Activated CD8-positive, alpha-beta T cell treated with anti-CD3 and anti-CD28 coated beads, Interleukin-2, amount 10 ng/mL, durations not matched to agents 7 days and 5 days (primary cell): ENCODE data around the gene JAKMIP3. TPM values are rescaled to one million over a fixed set of nuclear protein-coding genes. Genes with fewer than 3 reads are reported as not detected.
A peak's percentile ranks its signal among the peaks of the same experiment; 100 is the strongest.

Experiments
- ATAC-seq: fragments of 150-1000 bp; cut with Tn5 transposase; one replicate; pipeline ENCODE4 v1.10.0; 2021; ENCODE audit warnings: moderate library complexity
- CTCF ChIA-PET: fragments of 350-600 bp; sonication (Branson Sonifier 250); formaldehyde crosslinking; loops from one replicate; lab custom pipeline; 2021; ENCODE audit warnings: antibody characterized with exemption; lab: Charles Lee
- POLR2A ChIA-PET: fragments of 350-600 bp; sonication (Branson Sonifier 250); formaldehyde crosslinking; loops from one replicate; lab custom pipeline; 2021; ENCODE audit warnings: antibody characterized with exemption; lab: Charles Lee
- DNase-seq: peaks from one replicate; pipeline ENCODE4 v3.0.0-alpha.2; 2020
- H3K27ac Mint-ChIP-seq: one replicate; pipeline ENCODE4 v1.8.0; 2021; ENCODE audit warnings: mild to moderate bottlenecking, mixed read lengths
- H3K27me3 Mint-ChIP-seq: one replicate; pipeline ENCODE4 v1.8.0; 2021; ENCODE audit warnings: low read depth, mixed read lengths
- H3K36me3 Mint-ChIP-seq: one replicate; pipeline ENCODE4 v1.8.0; 2021; ENCODE audit warnings: low read depth, mixed read lengths
- H3K4me1 Mint-ChIP-seq: one replicate; pipeline ENCODE4 v1.8.0; 2021; ENCODE audit warnings: low read depth, mixed read lengths
- H3K4me3 Mint-ChIP-seq: one replicate; pipeline ENCODE4 v1.8.0; 2021; ENCODE audit warnings: mild to moderate bottlenecking, mixed read lengths
- H3K9me3 Mint-ChIP-seq: one replicate; pipeline ENCODE4 v1.8.0; 2022; ENCODE audit warnings: mixed read lengths; ENCODE audit not compliant: insufficient read depth
- total RNA-seq, 2 experiments: library from RNA; stranded (reverse); gene quantifications; one replicate each; pipeline ENCODE4 v1.2.3, GENCODE V29; 2021

The JAKMIP3 gene
- total RNA-seq, 2 experiments from 2014 or later, result 0.08 TPM

DNA sequence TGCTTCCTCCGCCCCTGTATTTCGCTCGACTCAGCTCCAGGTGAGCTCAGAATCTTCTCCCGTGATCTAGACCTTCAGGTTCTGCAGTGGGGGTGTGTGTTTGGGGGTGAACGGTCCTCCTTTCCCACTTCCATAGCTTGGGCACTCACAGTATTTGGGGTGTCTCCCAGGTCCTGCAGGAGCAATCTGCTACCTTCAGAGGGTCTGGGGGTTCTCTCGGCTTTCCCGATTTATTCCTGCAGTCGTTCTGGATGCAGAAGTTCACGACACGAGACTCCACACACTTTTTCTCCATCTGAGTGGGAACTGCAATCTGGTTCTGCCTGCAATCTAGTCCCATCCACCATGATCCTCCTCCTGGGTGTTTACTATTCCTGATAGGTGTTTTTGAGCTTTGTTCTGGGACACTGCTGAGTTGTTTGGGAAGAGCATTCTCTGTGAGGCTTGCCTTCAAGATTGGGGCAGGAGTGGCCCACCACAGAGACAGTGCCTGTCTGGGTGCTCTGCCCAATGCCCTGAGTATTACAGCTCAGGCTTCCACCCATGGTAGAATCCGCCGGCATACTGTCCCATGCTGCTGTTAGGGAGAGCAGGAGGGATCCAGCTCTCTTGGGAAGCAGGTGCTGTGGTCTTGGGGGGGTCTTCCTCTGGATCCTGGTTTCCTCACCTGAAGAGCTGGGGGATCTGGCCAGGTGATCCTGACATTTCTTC lies 29.8 kb downstream of the JAKMIP3 start:
- no peak overlapping the region for H3K27ac Mint-ChIP-seq
- peaks cover 24% of the 10 kb centered on the region for H3K4me1 Mint-ChIP-seq
- no peak overlapping the region for H3K4me3 Mint-ChIP-seq
- DNase-seq (no peak), ATAC-seq (no peak)
- H3K27me3 Mint-ChIP-seq, result peaks cover 14% of the 10 kb centered on the region
- no peaks in the 10 kb centered on the region for H3K36me3 Mint-ChIP-seq
- POLR2A ChIA-PET, result no interaction called here
- no peaks in the 10 kb centered on the region for H3K9me3 Mint-ChIP-seq
- CTCF ChIA-PET, result interaction anchor here (1.3 kb wide), 2 partner anchors 9 to 47 kb away, joined by 3 to 5 read pairs; no protein-coding TSS in a partner anchor

DNA sequence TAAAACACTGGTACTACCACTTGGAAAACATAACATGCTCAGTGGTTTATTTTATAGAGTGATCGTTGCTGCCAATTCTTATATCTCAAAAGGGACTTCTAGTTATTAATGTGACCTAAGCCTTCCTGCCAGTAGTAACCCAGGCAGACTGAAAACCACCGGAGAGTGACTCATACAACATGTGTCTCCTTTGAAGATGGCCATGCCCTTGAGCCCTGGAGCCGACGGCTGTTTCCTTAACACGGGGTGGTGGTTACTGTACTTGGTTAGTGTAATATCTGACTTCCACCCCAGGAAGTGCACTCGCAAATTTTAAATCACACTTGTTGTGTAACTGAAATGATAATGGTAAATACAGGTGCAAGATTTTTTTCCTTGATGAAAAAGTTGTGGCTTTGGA lies 30.5 kb downstream of the JAKMIP3 start:
- ATAC-seq (peak; percentile 82), DNase-seq (peak; percentile 65)
- Mint-ChIP-seq H3K4me3 (no peak overlapping the region), H3K9me3 (no peaks in the 10 kb centered on the region), H3K27me3 (peaks cover 7% of the 10 kb centered on the region), H3K4me1 (peaks cover 24% of the 10 kb centered on the region), H3K36me3 (no peaks in the 10 kb centered on the region), H3K27ac (no peak overlapping the region)
- CTCF ChIA-PET, result interaction anchor here (1.3 kb wide), 1 partner anchor 46 kb away, joined by 3 read pairs; no protein-coding TSS in a partner anchor
- POLR2A ChIA-PET, result no interaction called here

DNA sequence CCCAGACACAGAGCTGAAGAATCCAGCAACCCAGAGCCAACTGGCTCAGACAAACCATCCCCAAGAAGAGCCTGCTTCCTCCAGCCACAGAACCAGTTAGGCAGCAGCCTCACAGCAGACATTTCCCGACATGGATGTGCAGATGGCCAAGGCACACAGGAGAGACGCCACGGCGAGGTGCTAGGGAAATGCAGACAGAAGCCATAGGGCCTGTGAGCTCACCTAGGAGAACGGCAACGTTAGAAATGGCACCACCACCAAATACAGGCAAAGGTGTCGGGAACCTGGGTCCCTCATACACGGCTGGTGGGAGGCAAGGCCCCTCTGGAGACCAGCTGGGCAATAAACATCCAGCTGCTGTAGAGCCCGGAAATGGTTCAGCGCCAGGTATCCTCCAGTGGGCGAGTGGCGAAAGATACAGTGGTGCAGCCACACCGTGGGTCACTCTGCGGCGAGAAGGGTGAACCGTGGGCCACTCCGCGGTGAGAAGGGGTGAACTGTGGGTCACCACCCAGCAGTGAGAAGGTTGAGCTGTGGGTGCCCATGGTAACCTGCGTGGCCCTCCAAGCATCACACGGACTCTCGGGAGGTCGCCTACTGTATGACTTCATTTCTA lies 31.2 kb downstream of the JAKMIP3 start:
- H3K4me3 Mint-ChIP-seq, result no peak overlapping the region
- DNase-seq (no peak), ATAC-seq (no peak)
- no peaks in the 10 kb centered on the region for H3K36me3 Mint-ChIP-seq
- H3K27me3 Mint-ChIP-seq, result peaks cover 5% of the 10 kb centered on the region
- peaks cover 24% of the 10 kb centered on the region for H3K4me1 Mint-ChIP-seq
- CTCF ChIA-PET, result no interaction called here
- POLR2A ChIA-PET, result no interaction called here
- H3K27ac Mint-ChIP-seq, result no peak overlapping the region
- H3K9me3 Mint-ChIP-seq, result no peaks in the 10 kb centered on the region

DNA sequence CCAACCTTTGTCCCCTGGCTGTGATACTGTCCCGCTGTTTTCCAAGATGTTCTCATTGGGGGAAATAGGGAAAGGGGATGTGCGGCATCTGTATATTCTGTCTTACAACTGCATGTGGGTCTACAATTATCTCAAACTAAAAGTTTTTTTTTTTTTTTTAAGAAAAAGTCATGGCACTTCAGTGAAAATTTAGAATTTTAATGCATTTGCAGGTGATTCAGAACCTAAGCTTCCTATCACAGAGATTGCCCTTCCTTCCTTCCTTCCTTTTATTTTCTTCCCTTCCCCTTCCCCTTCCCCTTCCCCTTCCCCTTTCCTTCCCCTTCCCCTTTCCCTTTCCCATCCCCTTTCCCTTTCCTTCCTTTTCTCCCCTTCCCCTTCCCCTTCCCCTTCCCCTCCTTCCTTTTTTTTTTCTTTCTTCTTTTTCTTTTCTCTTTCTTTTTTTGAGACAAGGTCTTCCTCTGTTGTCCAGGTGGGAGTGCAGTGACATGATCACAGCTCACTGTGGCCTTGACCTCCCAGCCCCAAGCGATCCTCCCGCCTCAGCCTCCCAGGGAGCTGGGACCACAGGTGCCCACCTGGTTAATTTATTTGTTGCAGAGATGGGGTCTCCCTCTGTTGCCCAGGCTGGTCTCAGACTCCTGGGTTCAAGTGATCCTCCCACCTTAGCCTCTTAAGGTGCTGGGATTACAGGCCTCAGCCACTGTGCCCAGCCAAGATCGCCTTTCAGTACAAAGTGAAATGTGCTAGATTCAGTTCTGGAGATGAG lies 32.0 kb downstream of the JAKMIP3 start:
- no peaks in the 10 kb centered on the region for H3K9me3 Mint-ChIP-seq
- CTCF ChIA-PET, result no interaction called here
- ATAC-seq (no peak), DNase-seq (no peak)
- no peaks in the 10 kb centered on the region for H3K27me3 Mint-ChIP-seq
- no peak overlapping the region for H3K27ac Mint-ChIP-seq
- H3K4me3 Mint-ChIP-seq, result no peak overlapping the region
- H3K36me3 Mint-ChIP-seq, result no peaks in the 10 kb centered on the region
- POLR2A ChIA-PET, result no interaction called here
- peaks cover 24% of the 10 kb centered on the region for H3K4me1 Mint-ChIP-seq

DNA sequence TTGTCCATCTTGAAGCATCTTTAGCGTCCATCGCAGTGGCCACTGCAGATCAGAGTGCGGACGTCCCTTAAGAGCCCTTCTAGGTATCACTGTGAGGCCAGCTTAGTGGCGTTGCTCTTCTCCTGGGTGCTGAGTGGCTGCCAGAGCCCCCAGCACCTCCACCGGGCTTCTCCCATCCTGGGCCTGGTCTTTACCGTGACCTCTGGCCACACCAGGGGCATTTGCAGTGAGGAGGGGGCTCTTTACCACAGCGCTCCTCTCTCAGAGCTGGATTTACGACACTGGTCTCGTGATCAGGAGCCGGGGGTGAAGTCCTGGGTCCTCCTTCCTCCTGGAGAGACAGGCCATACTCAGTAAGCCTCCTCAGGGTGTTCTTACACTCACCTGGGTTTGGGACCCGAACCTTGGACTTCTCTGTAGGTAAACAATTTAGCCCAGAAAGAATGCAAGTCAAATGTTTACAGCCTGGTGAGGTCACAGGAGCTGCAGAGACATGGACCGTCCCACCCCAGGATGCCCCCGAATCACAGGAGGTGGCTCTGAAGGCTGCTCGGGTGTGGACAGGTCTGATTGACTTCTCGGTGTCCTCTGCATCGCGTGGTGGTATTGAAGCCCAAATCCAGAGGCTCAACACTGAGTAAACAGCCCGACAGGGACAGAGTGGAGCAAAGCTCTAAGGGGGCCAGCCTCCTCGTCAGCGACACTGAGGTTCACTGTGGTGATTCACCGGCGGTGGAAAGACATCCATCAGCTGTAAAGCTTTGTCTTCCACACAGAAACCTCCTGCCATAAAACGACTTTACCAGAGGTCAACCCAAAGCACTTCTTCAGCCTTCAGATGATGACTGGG lies 33.0 kb downstream of the JAKMIP3 start:
- peaks cover 24% of the 10 kb centered on the region for H3K4me1 Mint-ChIP-seq

DNA sequence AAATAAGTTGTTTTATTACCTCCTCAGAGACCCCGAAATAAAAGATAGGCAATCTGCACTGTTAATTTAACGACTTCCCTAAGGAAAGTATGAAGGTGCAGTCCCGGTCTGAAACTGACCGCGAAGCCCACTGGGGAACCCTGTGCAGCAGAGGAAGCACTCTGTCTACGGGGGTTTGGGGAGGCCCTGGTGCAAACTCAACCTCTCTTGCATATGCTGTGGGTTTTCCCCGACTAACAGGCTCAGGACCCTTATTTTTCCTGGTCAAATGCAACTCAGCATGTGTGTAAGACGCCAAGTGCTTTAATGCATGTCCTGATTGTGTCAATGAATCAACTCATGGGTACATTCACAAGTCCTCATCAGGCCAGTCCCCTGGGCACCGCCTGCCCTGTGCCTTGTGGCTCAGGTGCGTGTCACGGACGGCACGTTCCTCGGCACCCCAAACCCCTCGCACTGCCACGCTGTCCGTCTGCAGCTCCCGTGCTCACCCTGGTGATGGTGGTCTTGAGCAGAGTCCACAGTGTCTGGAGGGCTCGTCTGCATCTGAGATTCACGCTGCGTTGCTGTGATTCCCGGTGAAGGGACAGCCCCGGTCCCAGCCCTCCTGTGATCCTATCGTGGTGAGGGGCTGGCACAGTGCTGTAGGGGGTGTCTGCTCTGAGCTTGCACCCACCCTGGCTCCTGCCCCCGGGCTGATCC lies 33.8 kb downstream of the JAKMIP3 start:
- no peaks in the 10 kb centered on the region for H3K36me3 Mint-ChIP-seq
- H3K4me3 Mint-ChIP-seq, result no peak overlapping the region
- ChIA-PET CTCF (no interaction called here), POLR2A (no interaction called here)
- no peaks in the 10 kb centered on the region for H3K27me3 Mint-ChIP-seq
- DNase-seq (no peak), ATAC-seq (no peak)
- H3K4me1 Mint-ChIP-seq, result peaks cover 24% of the 10 kb centered on the region
- no peak overlapping the region for H3K27ac Mint-ChIP-seq
- H3K9me3 Mint-ChIP-seq, result no peaks in the 10 kb centered on the region

More for the DNA sequence above, 33.0 kb downstream of the JAKMIP3 start:
- no peaks in the 10 kb centered on the region for H3K27me3 Mint-ChIP-seq
- no peaks in the 10 kb centered on the region for H3K36me3 Mint-ChIP-seq
- H3K9me3 Mint-ChIP-seq, result no peaks in the 10 kb centered on the region
- ChIA-PET CTCF (no interaction called here), POLR2A (no interaction called here)
- ATAC-seq (no peak), DNase-seq (no peak)
- H3K4me3 Mint-ChIP-seq, result no peak overlapping the region
- H3K27ac Mint-ChIP-seq, result no peak overlapping the region

DNA sequence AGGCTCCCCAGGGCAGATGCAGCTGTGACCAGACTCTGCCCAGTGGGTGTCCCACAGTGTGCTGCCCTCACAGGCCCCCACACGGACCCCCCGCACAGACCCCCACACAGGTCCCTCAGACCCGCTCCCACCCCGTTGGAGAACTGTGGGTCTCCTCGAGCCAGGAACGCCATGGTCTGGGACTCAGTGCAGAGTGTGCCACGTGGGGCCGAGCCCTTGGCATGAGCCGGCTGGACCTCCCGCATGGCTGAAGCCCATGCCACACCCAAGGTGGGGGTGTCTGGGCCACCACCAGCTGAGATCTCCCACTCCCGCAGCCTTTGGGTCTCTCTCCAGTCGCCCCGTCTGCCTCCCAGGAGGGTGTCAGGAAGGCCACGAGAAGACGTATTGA lies 34.3 kb downstream of the JAKMIP3 start:
- Mint-ChIP-seq H3K27me3 (no peaks in the 10 kb centered on the region), H3K36me3 (no peaks in the 10 kb centered on the region), H3K4me1 (peaks cover 20% of the 10 kb centered on the region), H3K27ac (no peak overlapping the region), H3K4me3 (no peak overlapping the region), H3K9me3 (no peaks in the 10 kb centered on the region)
- POLR2A ChIA-PET, result no interaction called here
- CTCF ChIA-PET, result no interaction called here
- DNase-seq (no peak), ATAC-seq (no peak)

DNA sequence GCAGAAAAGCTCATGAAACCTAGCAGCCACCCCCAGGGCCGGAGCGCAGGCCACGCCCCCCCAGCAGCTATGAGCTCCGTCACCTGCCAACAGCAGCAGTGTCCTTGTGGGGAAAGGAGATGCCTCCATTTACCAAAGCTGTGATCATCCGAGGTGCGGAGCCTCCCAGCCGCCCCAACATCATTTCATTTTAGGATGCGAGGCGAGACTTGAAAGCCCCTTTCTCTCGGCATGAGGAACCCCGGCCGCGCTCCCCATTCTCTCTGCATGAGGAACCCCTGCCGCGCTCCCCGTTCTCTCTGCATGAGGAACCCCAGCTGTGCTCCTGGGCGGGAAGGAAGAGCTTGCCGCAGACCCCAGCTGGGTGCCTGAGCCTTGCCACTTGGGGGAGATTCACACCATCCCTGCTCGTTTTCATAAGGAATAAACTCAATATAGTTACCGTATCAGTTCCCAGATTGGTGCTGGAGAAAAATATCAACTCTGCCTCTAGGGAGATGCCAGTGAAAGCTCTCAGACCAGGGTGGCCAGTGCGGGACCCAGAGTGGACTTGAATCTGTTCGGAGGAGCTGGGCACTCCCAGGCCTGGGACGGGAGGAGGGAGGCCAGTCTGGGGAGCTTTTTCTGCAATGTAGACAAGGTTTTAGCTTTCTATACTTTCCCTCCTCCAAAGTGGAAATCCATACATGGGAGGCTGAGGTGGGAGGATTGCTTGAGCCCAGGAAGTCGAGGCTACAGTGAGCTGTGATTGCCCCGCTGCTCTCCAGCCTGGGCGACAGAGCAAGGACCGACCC lies 35.0 kb downstream of the JAKMIP3 start:
- DNase-seq (no peak), ATAC-seq (no peak)
- H3K27ac Mint-ChIP-seq, result no peak overlapping the region
- H3K4me3 Mint-ChIP-seq, result no peak overlapping the region
- H3K4me1 Mint-ChIP-seq, result peaks cover 14% of the 10 kb centered on the region
- no peaks in the 10 kb centered on the region for H3K9me3 Mint-ChIP-seq
- CTCF ChIA-PET, result no interaction called here
- no peaks in the 10 kb centered on the region for H3K27me3 Mint-ChIP-seq
- POLR2A ChIA-PET, result no interaction called here
- no peaks in the 10 kb centered on the region for H3K36me3 Mint-ChIP-seq

DNA sequence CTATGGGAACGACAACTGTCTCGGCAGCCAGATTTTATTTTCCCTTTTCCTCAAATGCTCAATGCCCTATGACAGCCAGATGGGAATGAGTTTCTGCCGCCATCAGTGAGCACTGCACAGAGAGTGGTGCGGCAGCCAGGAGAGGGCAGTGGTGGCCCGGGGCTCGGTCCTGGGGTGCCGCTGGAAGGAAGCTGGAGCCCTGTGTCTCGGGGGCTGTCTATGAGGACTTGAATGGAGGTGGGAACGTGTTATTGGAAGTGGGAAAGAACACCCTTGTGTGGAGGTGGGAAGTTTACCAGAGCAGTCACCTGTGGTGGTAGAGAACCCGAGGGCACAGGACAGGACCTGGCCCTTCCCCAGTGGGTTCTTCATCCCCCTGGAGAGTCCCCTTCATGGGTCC lies 35.8 kb downstream of the JAKMIP3 start:
- CTCF ChIA-PET, result no interaction called here
- no peaks in the 10 kb centered on the region for H3K9me3 Mint-ChIP-seq
- DNase-seq, result no peak

DNA sequence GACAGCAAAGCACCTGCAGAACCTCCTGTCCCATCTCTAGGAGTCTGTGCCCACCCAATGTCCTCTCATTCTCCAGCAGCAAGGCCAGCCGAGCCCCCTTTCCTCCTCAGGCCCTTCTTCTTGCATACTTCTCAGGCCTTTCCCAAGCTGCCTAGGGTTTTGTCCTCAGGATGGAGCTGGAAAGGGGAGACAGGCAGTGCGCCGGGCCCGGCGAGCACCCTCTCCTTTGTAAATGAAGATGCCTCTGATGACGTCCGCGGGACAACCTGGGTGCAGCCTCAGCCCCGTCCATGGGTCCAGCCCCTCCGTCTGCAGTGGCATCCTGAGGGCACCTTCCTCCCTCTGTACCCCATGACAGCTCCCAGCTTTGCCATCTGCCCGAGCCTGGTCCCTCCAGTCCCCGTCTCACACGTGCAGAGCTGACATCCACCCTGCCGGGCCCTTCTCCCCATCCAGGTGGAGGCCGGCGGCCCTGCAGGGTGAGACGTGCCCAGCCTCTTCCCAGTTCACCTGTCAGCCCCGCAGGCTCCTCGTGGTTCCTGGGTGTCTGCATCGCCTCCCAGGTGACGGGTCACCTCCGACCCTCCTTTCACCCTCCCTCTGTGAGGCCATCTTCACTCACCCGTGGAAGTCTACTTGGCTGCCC lies 36.4 kb downstream of the JAKMIP3 start:
- DNase-seq, result no peak
- ATAC-seq, result no peak
- Mint-ChIP-seq H3K9me3 (no peaks in the 10 kb centered on the region), H3K4me1 (no peaks in the 10 kb centered on the region), H3K36me3 (no peaks in the 10 kb centered on the region), H3K27me3 (no peaks in the 10 kb centered on the region), H3K4me3 (no peak overlapping the region), H3K27ac (no peak overlapping the region)
- CTCF ChIA-PET, result no interaction called here
- POLR2A ChIA-PET, result no interaction called here

More for the DNA sequence above, 35.8 kb downstream of the JAKMIP3 start:
- no peaks in the 10 kb centered on the region for H3K36me3 Mint-ChIP-seq
- POLR2A ChIA-PET, result no interaction called here
- ATAC-seq, result no peak
- H3K4me3 Mint-ChIP-seq, result no peak overlapping the region
- no peak overlapping the region for H3K27ac Mint-ChIP-seq
- no peaks in the 10 kb centered on the region for H3K27me3 Mint-ChIP-seq
- peaks cover 6% of the 10 kb centered on the region for H3K4me1 Mint-ChIP-seq
